Fibroblast of villous mesenchyme (primary cell): Measurements from ENCODE around the gene AXIN1. TPM values are rescaled to one million over a fixed set of nuclear protein-coding genes. Genes with fewer than 3 reads are reported as not detected.

Experiments
- DNase-seq: peaks from one replicate; pipeline ENCODE4 v3.0.0-alpha.2; 2010; ENCODE audit warnings: low read depth
- H3K4me3 ChIP-seq: 2 replicates; pipeline ENCODE4 v1.5.1; 2011; ENCODE audit warnings: low read depth, mild to moderate bottlenecking, low read length
- CTCF ChIP-seq: IDR thresholded peaks from 2 replicates; pipeline ENCODE4 v1.5.1; 2012; ENCODE audit warnings: low read depth, mild to moderate bottlenecking, low read length; ENCODE audit not compliant: insufficient read depth
- total RNA-seq: library from RNA; depleted of rRNA; stranded (reverse); fragments of >200 nt; gene quantifications from 2 replicates; pipeline ENCODE4 v1.2.3, GENCODE V29; 2012

Gene AXIN1
- total RNA-seq, 1 donor: 16.4 TPM

DNA sequence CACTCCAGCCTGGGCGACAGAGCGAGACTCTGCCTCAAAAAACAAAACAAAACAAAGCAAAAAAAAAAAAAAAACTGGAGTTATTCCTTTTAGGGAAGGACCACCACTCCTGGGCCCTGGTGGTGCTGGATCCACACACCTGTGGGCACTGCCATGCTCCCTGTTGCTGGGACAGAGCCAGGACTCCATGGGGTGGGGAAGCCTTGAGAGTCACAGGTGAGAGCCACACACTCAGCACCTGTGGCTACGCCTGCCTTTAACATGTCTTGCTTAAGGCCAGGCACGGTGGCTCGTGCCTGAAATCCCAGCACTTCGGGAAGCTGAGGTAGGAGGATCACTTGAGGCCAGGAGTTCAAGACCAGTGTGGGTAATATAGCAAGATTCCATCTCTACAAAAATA lies 51.3 kb downstream of the AXIN1 start:
- no peak for DNase-seq
- no peak overlapping the region for H3K4me3 ChIP-seq
- TF ChIP-seq CTCF: no peak

DNA sequence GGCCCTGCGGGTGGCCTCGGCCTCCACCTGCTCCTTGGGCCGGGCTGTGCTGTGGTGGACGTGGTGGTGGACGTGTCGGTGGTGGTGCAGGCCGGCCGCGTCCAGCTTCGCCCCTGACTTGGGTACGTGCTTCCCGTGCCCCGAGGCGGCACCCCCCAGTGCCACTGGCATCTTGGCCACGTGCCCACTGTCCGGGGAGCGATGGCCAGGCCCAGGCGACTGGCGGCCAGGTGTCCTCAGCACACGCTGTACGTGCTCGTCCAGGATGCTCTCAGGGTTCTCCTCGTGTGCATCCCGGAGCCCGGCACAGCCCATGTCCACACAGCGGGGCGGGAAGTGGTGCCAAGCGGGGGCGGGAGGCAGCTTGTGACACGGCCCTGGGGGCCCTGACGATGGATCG lies 54.7 kb downstream of the AXIN1 start:
- DNase-seq: no peak
- no peak for TF ChIP-seq CTCF
- H3K4me3 ChIP-seq: no peak overlapping the region

DNA sequence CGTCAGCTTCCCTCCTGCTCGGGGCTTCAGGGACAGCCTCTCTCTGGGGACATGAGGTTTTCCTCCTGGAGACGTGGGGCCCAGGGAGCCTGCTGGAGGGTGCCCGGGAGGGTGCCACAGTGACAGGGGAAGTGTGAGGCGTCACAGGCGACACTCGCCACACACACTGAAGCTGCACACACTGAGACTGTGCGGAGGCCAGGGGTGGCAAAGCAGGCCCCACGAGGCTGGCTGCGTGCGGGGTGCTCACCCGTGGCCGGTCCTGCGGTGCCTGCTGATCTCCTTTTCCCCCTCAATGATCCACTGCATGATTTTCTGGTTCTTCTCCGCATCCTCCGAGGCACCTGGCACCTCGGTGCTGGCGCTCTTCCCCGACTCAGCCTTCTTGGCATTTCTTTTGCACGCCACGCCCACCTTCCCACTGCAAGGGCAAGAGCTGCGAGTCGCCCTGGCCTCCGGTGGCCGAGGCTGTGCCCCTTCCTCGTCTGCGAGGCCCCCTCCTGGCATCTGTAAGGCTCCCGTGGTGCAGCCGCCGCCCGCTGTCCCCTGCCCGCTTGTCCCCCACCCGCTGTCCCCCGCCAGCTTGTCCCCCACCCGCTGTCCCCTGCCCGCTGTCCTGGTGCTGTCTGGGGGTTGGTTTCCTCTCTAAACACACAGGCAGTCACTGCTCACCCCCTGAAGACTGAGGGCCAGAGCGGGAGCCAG lies 55.6 kb downstream of the AXIN1 start:
- no peak for TF ChIP-seq CTCF
- no peak for DNase-seq
- no peak overlapping the region for H3K4me3 ChIP-seq

DNA sequence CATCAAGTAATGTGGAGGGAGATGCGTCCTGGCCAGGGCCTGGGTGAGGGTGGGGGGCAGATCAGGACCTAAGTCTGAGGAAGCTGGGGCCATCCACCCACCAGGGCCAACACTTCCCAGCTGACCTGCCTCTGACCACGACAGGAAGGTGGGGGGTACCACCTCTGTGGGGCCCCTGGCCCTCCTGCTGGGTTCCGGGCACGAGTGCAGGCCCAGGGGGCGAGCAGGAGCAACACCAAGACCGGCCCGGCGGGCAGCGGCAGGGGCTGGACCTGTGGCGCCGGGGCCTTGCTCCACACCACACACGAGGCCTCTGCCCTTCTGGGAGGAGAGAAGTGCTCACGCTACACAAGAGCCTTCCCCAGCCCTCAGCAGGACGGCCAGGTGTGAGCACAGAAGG lies 56.2 kb downstream of the AXIN1 start:
- no peak for TF ChIP-seq CTCF
- no peak for DNase-seq
- no peak overlapping the region for H3K4me3 ChIP-seq

- no peak for DNase-seq
- no peak for TF ChIP-seq CTCF
- H3K4me3 ChIP-seq: no peak overlapping the region
These were observed 59.3 kb downstream of the AXIN1 start for GRCh38 chr16:293043-293775.

DNA sequence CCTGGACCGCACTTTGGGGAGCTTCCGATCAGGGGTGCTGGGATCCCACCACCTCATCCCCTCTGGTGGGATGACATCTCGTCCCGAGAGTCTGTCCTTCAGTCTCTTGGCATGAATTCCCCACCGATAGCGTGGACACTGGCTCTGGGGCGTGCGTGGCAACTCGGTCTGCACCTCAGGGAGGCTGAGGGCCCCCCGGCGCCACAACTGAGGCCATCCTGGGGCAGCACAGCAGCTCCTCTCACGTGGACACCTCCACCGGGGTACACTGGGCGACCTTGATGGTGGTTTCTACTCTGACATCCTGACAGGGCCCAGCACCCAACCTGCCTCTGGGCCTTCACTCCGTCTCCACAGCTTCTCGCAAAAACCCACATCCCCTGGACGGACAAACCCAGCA lies 61.0 kb downstream of the AXIN1 start:
- DNase-seq: no peak
- no peak for TF ChIP-seq CTCF

More for the DNA sequence above, 61.0 kb downstream of the AXIN1 start:
- H3K4me3 ChIP-seq: no peak overlapping the region
